ENCODE results near the gene PTBP1.

The PTBP1 gene

GRCh38 chr19:797528-798414 is 519 bp downstream of the PTBP1 start:
- DNase-seq (ENCODE audit: low read depth in 3 of 3) = peak; percentile 83 to 85 (median 84)

- DNase-seq (ENCODE audit: low read depth in 3 of 3) = no peak
These were observed 1.3 kb downstream of the PTBP1 start for GRCh38 chr19:798415-799075.

GRCh38 chr19:799076-799881 is 2.0 kb downstream of the PTBP1 start:
- DNase-seq (ENCODE audit: low read depth in 3 of 3) = no peak

- DNase-seq (ENCODE audit: low read depth in 3 of 3) = no peak
These were observed 3.2 kb downstream of the PTBP1 start for GRCh38 chr19:800360-801029.

GRCh38 chr19:801030-801860 is 4.0 kb downstream of the PTBP1 start:
- DNase-seq (ENCODE audit: low read depth in 3 of 3) = no peak

GRCh38 chr19:801861-802497 is 4.7 kb downstream of the PTBP1 start:
- DNase-seq (ENCODE audit: low read depth in 3 of 3) = no peak

- DNase-seq (ENCODE audit: low read depth in 3 of 3) = no peak
These were observed 5.3 kb downstream of the PTBP1 start for GRCh38 chr19:802498-803098.

- no peak for DNase-seq (ENCODE audit: low read depth in 3 of 3)
These were observed 5.9 kb downstream of the PTBP1 start for GRCh38 chr19:803099-803561.

- DNase-seq (ENCODE audit: low read depth in 3 of 3) = no peak
These were observed 6.6 kb downstream of the PTBP1 start for GRCh38 chr19:803686-804418.

- DNase-seq (ENCODE audit: low read depth in 3 of 3) = no peak
These were observed 7.3 kb downstream of the PTBP1 start for GRCh38 chr19:804419-805165.

- DNase-seq (ENCODE audit: low read depth in 3 of 3) = no peak
These were observed 7.9 kb downstream of the PTBP1 start for GRCh38 chr19:805166-805551.

- DNase-seq (ENCODE audit: low read depth in 3 of 3) = no peak
These were observed 8.6 kb downstream of the PTBP1 start for GRCh38 chr19:805600-806550.

- no peak for DNase-seq (ENCODE audit: low read depth in 3 of 3)
These were observed 9.7 kb downstream of the PTBP1 start for GRCh38 chr19:806815-807421.

- no peak for DNase-seq (ENCODE audit: low read depth in 3 of 3)
These were observed 10.6 kb downstream of the PTBP1 start for GRCh38 chr19:807627-808422.

GRCh38 chr19:808423-808775 is 11.1 kb downstream of the PTBP1 start:
- no peak for DNase-seq (ENCODE audit: low read depth in 3 of 3)
